GM12872 (cell line): ENCODE measurements around the gene UQCR11.

Experiments
- CTCF ChIP-seq: IDR thresholded peaks from 3 replicates; pipeline ENCODE4 v1.5.1; 2011; ENCODE audit warnings: low read depth, mild to moderate bottlenecking, low read length, moderate library complexity; ENCODE audit not compliant: insufficient read depth

The UQCR11 gene

GRCh38 chr19:1574354-1575136 lies 30.7 kb downstream of the UQCR11 start:
- TF ChIP-seq CTCF = no peak

GRCh38 chr19:1572795-1573194 lies 32.5 kb downstream of the UQCR11 start:
- TF ChIP-seq CTCF = no peak

- TF ChIP-seq CTCF = no peak
Measured at GRCh38 chr19:1571358-1571757, 33.9 kb downstream of the UQCR11 start.

- TF ChIP-seq CTCF = no peak
Measured at GRCh38 chr19:1570836-1571235, 34.4 kb downstream of the UQCR11 start.

- no peak for TF ChIP-seq CTCF
Measured at GRCh38 chr19:1569997-1570396, 35.3 kb downstream of the UQCR11 start.

- no peak for TF ChIP-seq CTCF
Measured at GRCh38 chr19:1568320-1569019, 36.8 kb downstream of the UQCR11 start, which contains the start of gene MEX3D. MEX3D (minus strand) TSS chr19:1568325; CDS start chr19:1568058, 267 bp downstream.

- TF ChIP-seq CTCF = no peak
Measured at GRCh38 chr19:1567848-1568227, 37.4 kb downstream of the UQCR11 start.
